Middle frontal gyrus (tissue), 1 donor: Measurements from ENCODE around the gene CCDC184.
"Not testable (repeated sequence)": the region's sequence is repeated elsewhere in the genome, so short reads cannot be mapped to it uniquely, and the experiment has no call there.

Experiments
- DNase-seq: peaks from one replicate; pipeline ENCODE4 v3.0.0-alpha.2; 2015; ENCODE audit warnings: low spot score; ENCODE audit errors: extremely low spot score

The CCDC184 gene

DNA sequence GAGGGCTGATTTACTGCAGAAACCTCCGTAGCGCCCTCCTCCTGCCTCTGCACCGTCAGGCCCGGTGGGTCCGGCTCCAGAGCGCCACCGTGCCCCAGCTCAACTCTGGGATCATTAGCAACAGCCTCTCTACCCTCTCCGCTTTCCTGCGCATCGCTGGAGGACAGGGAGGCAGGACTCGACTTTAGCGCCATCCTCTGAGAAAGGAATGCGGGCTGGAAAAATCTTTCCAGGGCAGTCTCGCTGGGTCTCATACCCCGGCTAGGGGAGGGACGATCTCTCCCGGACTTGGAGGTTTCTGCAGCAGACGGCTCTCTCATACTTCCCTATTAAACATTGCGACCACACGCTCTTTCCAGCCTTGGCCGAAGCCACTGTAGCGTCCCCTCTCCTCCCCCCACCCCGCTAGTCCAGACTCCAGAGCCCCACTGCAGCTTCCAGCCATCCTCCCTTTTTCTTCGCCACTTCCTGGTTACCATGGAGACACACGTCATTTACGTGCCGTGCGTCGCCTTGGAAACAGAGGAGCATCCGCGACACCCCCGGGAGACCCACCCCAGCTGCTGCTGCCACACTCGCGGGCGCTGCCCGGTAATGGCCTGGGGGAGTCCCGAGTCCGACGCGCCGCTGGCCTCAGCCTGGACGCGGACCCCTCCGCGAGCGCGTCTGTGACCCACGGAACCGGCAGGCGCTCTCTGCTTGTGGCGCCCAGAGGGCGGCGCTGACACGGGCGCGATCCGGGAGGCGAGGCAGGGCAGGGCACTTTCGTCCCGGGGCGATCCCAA is at the start of gene CCDC184:
TSS of gene CCDC184 (plus strand) at position 554 of the 785 bp plus-strand sequence. CDS start 479 bp downstream, outside the sequence.
- DNase-seq: peak; percentile 84

DNA sequence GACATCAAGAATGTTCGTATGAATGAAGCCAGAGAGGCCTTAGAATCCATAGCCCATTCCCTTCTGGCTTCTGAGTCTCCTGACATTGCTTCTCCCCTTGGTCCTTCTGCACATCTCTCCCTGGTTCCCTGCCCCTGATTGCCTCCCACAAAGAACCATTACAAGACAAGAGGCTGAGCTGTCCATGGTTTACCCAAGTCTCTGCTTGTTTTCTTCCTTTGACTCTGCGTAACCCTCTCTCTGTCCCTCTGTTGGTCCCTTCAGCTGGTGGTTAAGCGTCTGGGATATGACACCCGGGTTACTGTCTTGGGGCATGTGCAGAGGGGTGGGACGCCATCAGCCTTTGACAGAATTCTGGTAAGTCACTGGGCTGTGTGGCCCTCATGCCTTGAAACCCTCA is 48.4 kb upstream of the CCDC184 start:
- no peak for DNase-seq

DNA sequence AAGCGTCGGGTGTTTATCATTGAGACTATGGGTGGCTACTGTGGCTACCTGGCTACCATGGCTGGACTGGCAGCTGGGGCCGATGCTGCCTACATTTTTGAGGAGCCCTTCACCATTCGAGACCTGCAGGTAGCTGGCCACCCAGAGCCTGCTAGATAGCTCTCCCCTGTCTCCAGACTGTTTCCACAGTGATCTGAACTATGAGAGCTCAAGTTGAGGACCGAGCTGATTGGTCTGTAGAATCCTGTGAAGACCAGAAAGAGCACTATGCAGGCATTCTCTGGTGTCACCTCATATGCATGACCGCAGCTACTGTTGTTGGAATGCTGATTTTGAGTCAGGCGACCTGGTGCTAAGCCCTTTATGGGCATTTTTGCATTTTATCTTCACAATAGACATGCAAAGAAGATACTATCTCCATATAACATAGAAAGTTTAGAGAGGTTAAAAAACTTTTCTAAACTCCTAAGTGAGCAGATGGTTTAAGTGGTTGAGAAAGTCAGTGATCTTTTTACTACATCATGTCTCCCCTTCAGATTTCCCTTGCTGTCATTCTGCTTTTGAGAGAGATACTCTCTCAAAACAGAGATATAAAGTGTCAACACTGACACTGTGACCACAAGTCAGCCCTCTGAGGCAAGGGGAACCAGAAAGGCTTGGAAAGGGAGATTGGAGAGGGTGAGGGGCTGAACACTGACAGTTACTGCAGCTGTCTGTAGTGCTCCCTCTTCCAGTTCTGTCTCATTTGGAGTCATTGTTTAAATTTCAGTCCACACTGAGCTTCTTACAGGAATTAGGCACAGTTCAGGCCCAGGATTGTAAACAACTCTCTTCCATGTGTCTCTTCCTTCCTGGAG is 40.4 kb upstream of the CCDC184 start:
- DNase-seq: no peak

DNA sequence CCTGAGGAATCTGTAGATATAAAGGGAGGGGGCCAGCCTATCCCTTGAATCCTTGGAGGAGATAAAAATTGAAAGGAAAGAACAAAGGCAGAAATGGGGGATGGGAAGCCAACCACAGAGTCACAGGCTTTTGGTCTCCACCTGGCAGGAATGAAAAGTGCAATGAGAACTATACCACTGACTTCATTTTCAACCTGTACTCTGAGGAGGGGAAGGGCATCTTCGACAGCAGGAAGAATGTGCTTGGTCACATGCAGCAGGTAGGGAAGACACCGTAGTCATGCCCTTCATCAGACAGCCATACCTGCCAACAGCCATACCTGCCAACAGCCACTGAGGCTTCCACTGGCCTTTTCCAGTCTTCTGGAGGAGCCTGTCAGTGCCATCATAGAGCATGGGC is 39.5 kb upstream of the CCDC184 start:
- DNase-seq: no peak

DNA sequence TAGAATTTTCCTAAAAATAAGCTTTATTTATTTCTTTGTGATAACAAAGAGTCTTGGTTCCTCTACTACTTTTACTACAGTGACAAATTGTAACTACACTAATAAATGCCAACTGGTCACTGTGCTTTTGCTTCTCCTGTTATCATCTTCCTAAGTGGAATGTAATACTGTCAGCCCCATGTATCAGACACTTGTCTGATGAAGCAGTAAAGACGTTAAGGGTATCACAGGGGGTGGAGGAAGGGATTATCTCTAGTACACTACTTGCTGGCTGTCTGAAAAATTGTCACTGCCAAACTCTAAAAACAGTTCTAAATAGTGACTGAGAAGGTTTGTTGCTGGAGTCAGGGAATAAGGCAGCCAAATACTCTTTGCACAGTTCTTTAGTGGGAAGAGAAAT is 37.5 kb upstream of the CCDC184 start:
- no peak for DNase-seq

DNA sequence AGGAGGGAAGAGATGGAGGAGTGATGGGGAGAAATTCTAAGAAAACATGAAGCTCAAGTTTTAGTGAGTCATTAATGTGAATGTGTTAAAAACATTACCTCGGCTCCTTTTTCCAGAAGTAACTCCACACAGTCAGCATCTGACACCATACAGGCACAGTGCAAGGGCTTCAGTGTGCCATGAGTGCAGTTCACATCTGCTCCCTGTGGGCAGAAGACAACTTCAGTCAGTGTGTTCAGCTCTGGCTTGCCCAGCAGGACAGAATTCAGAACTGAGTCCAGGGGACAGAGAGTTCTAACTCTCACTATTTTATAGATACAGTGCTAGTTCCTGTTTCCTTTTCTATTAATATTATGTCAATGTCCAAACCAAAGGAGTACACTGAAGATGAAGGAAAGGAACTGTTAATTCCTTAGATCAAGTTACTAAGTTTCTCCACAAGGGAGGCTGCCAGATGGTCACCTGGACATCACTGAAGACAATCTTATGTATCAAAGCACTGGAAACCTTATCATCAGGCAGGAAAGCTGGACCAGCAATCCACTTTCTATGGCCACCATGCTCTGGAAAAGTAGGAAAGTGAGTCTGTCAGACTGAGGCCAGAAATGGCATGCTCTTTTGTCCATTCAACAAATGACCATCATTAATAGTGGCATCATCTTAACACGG is 32.2 kb upstream of the CCDC184 start:
- no peak for DNase-seq

DNA sequence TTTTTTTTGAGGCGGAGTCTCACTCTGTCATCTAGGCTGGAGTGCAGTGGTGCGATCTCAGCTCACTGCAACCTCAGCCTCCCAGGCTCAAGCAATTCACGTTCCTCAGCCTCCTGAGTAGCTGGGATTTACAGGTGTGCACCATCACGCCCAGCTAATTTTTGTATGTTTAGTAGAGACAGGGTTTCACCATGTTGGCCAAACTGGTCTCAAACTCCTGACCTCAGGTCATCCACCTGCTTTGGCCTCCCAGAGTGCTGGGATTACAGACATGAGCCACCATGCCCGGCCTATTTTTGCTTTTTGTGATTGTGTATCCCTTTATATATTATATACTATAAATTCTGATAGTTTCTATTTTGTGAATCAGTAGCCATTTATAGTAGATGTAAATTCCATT is 27.7 kb upstream of the CCDC184 start:
- not testable (repeated sequence) for DNase-seq

DNA sequence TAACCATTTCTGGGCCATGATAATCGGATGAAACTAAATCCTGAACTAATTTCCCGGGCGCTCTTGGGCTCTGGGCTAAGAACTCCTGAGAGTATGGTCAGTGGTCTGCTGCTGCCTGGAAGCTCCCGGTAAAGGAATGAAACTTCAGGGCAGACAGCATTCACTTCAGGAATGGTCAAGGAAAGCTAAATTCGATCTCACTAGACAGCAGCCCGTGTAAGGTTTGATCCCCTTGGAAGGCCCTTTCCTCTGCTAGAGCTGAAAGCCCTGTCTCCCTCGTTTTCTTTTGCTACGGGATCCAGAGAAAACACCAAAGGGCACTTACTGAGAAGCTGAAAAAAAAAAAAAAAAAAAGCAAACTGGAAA is 26.8 kb upstream of the CCDC184 start:
- no peak for DNase-seq

DNA sequence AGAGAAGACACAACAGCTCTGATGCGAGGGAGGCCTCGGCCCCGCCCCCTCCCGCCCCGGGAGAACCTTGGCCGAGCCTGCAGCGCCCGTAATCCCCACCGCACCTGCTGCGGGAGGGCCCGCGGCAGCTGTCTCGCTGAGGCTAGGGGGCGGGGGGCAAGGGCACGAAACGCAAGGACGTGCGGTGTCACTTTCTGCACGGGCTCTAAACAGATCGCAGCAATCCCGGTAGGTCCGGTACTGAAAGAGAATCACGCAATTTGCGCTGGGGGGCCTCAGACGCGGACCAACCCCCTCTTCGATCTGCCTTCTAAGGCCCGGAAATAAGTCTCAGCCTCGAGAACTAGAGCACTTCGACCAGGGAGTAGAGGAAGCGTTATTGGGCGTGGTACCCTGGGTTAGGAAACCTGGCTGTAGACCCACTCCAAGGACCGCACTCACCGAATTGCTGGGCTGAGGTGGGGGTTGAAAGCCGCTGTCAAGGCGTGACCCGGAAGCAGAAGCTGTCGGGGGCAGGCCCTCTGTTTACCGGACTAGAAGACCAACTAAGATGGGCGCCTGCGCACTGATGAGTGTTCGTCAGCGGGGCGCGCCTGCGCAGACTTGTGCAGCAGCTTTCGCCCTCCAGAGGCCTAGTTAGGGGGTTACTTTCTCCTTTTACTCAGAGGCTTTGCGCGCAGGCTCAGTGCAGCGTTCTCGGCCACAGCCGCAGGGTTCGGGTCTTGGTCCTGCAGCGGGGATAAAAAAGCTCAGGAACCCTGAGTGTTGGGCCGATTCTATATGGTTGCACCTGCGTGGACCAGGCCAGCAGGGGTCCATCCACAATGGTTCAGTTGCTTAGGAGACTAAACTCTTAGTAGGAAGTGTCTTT is 26.2 kb upstream of the CCDC184 start, which contains the start of gene ASB8:
TSS of gene ASB8 (minus strand) at position 498 of the 871 bp plus-strand sequence. CDS start 4,019 bp downstream, outside the sequence.
- peak; percentile 93 for DNase-seq

DNA sequence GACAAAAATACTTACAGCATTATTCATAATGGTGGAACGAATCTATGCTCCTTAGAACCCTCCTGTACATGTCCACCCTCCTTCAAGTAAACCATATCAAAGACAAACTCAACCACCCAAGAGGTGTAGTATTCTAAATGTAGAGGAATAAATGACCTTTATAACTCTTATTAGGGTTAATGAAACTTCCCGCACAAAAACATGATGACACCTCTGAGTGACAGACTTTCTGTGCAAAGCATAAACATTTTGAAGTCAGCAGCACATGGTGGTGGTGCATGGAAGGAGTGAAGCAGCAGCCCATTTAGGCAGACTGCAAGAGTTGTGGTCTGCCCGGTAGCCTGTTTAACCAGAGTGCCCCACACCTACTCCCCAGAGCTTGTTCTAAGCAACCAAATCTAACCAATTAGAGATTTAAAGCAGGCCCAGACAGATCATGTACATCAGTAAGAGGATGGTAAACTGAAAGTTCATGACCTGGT is 25.5 kb upstream of the CCDC184 start:
- DNase-seq: no peak

DNA sequence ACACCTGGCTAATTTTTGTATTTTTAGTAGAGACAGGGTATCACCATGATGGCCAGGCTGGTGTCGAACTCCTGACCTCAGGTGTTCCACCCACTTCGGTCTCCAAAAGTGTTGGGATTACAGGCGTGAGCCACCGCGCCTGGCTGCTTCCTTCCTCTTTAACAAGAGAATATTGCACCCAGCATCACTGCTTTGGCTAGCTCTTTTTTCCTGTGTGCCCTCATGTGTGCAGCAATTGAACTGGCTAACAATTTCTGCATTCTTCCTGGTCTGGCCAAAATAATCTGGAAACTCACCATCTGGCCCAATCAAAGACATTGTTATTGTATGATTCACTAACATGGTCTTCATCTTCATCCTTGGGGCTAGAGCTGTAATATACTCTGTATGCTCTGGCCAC is 23.4 kb upstream of the CCDC184 start:
- no peak for DNase-seq

DNA sequence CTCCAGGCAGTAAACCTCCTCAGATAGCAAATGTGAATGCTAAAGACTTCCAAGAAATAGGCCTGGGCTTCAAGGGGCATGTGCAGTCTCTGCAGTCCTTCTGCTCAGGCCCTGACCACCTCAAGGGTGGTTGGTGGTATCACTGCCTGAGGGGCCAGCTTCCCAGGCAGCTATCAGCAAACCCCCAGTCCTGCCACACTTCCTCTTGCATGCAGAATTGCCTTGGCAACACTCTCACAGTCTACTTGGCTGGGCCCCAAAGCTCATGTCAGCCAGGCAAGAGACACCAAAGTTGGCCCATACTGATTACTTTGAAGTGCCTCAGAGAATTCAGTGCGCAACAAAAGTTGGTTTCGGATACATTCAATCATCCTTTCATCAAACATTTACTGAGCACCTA is 22.6 kb upstream of the CCDC184 start:
- DNase-seq: no peak

DNA sequence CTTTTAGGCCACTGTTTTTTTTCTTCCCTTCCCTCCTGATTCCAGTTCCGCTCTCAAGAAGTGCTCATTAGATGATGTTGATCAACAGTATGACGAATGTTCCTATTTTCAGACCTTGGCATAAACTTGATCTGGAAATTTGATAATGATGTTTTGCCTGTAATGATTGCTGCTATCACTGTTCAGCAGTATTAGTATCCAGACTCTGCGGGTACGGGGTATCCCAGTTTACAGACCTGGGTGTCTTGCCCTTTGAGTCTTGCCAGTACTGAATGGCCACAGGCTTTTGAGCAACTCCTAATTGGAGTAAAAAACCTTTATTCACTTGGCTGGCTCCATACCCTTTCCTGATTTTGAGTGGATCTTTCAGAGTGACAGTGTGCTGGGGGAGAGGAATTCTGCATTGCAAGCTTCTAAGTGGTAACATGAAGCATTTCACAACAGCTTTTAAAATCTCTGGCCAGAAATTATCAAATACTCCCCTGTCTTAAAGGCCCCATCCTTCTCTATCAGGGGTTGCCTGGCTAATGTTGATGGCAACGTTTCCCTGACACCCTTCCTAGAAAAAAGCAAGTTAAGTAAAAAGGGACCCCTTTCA is 20.2 kb upstream of the CCDC184 start:
- no peak for DNase-seq

DNA sequence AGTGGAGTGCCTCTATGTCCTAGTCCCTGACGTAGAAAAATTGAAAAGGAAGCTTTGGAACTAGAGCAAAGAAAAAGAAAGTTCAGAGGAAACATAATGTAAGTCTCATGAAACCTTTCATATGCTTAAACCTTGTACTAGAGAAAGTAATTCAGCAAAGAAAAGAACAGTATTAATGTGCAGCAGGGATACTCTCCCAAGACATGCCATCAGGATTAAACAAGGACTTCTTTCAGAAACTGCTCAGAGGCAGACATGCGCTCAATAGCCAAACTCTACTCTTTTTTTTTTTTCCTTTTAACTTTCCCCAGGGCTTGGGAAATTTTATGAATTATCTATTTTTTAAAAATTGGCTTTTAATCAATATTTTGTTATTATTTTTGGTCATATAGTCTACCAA is 19.0 kb upstream of the CCDC184 start:
- DNase-seq: no peak

DNA sequence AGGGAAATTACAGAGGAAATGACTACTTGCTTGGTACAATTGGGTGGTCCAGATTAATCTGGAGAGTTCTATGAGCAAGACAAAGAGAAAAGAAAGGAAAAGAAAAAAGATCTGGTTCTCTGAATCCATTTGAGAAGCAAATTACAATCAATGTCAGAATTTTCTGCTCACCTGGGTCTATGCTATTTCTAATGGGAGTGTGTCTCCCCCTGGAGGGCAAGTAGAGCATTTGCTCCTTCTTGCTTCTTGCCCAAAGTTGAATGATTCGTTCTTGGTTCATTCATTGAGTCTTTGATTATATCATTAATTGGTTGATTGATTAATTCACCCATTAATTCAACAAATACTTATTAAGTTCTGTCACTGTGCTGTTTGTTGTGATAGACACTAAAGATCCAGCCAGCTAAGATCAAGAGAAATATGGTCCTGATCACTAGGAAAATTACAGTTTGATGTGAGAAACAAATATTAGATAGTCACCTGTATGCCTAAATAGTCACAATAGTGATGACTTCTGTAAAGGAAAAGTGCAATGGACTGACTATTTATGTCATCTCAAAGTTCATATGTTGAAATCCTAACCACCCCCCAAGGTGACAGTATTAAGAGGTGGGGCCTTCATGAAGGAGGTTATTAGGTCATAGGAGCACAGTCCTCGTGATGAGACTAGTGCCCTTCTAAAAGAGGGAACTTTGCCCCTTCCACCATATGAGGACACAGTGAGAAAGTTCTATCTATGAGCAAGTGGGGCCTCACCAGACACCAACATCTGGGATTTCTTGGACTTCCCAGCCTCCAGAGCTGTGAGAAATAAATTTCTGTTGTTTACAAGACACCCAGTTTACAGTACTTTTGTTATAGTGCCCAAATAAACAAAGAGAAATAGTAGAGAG is 18.1 kb upstream of the CCDC184 start:
- DNase-seq: no peak

DNA sequence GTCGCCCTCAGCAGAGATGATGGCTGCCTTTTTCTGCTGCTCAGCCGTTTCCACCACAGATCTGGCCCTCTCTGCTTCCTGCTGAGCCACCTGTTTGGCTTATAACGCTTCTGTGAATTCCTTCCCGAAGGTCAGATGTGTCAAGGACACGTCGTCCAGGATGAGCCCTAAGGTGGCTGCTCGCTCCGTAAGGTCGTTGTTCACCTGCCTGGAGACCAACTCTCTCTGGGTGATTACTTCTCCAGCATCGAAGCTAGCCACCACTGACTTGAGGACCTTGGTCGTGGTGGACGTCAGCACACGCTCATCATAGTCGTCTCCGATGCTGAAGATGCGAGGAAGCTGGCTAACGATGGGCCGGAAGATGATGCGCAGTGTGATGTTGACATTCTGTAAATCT is 14.4 kb upstream of the CCDC184 start:
- no peak for DNase-seq

DNA sequence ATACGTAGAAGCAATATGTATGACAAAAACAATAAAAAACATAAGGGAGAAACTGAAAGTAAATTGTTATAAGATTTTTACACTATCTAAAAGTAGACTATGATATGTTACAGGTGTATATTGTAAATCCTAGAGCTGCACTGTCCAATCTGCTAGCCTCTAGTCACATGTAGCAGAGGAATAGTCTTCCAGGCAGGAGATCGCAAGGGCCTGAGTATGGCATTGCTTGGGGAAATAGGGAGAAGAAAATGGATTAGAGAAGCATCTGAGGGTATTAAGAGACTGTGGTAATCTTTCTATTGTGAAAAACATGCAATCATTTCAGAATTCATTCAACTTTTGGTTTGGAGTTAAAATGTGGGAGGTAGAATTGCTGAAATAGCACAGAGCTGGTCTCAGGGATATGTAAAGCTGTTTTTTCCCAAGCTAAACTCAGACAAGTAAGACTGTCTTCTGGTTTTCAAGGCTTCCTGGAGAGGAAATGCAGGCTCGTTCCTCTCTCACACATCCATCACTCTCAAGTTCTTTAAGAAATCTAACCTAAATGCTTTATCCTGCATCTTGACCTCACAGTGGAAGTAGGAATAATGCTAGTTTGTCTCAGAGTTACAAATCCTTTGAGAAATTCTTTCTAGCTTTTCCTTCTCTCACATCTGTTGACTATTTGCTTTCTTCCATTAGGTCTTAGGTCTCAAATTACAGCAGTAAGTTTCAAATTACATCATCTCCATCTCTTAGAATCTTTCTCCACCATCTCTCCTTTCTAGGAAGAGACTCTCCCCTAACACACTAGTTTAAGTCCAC is 7.6 kb upstream of the CCDC184 start:
- DNase-seq: no peak

DNA sequence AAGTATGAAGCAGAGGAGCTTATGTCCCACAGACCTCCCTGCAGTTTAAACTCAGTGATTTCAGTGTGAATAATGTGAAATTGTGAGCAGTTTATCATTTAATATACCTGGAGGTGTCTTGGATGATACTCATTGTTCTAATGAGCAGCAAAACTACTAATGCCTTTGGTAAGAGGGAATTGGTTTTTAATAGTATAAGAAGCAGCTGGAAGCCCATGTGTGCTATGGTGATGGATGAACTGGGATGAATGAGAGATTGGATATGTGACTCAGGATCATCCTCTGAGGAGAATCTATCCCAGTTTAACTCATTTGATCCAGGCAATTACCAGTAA is 7.1 kb upstream of the CCDC184 start:
- DNase-seq: no peak

DNA sequence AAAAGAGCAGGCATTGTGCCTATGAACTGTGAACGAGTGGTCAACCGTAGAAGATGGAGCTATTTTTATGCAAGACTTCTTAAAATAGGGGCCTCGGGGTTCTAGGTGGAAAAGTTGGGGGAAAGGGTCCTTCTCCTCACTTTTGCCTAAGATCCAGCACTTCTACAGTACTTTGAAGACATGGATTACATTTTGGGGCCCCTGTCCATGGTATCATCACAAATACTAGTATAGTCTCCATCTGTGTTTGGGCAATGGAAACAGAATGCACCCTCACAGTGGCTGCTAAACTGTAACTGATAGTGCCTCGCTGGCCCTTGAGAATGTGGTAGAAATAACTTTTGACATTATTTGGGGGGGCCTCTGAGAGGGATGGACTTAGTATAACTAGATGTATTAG is 5.5 kb upstream of the CCDC184 start:
- DNase-seq: no peak
